Bone marrow (tissue), 2 donors: Measurements from ENCODE around the gene DNAH12.
"Not testable (repeated sequence)": the region's sequence is repeated elsewhere in the genome, so short reads cannot be mapped to it uniquely, and the experiment has no call there.

ENCODE experiments used
- DNase-seq, 2 donors: peaks; one replicate each; lab custom pipeline; 2025; lab: John Stamatoyannopoulos, UW

The DNAH12 gene

DNA sequence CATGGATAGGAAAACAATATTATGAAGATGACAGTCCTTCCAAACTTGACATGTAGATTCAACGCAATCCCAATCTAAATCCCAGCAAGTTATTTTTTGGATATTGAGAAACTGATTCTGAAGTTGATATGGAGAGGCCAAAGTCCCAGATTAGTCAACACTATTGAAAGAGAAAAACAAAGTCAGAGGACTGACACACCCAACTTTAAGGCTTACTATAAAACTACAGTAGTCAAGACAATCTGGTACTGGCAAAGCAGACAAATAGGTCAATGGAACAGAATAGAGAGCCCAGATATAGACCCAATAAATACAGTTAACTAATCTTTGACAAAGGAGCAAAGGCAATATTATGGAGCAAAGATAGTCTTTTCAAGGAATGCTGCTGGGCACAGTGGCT is 132.4 kb downstream of the DNAH12 start:
- DNase-seq = no peak

DNA sequence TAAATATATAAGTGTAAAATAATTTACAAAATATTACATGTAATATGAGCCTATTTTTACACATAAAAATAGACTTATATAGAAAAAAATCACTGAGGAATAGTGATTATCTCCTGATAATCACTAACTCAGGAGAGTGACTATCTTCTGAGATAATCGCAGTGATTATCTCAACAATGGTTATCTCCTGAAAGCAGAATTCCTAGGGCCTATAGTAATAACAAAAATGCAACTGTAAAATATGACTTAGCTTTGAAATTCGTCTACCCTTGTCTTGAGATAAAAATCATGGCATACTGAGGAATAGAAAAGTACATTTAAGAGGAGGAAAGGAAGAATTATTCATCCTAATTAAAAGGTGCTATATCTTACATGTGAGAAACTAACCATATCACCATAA is 134.7 kb downstream of the DNAH12 start:
- no peak for DNase-seq

DNA sequence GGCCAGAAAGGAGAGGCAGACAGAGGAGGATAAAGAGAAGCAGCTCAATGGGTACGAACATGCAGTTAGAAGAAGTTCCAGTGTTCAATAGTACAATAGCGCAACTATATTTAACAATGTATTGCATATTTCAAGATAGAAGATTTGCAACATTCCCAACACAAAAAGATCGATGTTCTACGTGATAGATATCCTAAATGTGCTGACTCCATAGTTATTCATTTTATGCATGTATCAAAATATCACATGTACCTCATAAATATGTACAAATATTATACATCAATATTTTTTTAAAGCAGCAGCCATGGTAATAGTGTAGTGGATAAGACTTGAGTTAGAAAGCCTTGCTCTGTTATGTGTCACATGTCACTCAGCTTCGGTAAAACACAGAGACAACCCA is 141.5 kb downstream of the DNAH12 start:
- no peak for DNase-seq

DNA sequence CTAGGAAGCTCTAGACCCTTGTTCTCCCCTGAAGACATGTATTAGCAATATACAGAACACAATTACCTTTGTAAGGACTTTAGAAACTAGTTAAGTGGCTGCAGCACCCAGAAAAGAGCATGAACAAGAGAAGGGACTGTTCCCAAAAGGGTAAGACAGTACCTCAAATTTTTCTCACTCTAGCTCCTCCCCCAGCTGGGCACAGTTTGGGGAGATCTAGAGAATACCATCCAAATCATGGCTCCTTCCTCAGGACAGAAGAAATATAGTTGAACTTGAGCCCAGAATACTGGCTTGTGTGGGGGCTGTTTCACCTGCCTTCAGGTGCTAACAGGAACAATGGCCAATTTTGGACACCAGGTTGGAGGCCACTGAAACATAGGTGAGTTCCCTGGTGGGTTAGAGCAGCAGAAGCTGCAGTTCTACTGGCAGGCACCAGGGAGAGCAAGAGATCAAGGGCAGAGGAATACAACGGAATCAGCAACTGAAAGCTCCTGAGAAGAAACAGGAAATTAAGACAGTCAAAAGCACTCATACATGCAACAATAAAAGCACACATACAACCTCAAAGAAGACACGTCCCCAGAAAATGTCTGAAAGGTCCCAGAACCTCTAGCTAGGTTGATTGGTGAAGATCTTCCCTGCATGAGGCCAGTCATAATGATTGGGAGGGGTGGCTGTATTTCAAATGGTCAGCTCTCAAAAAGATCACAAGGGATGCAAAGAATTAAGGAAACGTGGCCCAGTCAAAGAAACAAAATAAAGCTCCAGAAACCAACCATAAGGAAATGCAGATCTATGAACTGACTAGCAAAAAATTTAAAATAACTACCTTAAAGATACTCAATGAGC is 146.7 kb downstream of the DNAH12 start:
- peak in 1 of 2 donors; percentile 75 for DNase-seq

DNA sequence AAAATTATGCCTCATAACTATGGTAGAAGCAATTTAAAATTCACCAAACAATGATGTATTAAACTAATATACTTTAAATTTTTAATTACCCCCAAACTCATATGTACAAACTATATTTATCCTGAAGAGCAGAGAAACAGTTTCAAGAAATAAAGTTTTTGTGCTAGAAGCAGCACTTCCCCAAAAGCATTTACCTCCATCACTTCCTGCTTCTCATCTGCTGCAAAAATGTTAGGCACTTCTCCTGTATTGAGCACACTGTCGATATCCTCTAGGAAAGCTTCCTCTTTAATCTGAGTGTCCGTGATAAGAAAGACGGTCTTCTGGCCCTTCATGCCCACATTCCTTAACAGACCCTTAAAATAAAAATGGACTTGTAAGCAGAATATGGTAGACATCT is 150.2 kb downstream of the DNAH12 start:
- DNase-seq = peak in 1 of 2 donors; percentile 11

DNA sequence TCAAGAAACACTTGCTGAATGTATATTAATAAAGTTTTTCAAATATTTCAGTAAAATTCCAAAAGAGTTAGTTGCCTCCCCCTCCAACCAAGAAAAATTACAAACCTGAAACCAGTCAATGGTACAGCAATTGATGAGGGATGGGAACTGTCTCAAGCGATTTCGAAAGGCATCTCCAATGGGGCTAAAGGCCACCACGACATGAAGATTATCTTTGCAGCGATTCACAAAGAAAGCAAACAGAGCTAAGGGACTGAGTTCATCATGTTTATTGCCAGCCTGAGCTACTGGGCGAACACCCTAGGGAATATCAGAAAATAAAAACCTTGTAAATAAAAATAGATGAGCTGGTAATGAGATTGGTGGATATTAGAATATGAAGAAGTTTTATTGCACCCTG is 152.4 kb downstream of the DNAH12 start:
- no peak for DNase-seq

DNA sequence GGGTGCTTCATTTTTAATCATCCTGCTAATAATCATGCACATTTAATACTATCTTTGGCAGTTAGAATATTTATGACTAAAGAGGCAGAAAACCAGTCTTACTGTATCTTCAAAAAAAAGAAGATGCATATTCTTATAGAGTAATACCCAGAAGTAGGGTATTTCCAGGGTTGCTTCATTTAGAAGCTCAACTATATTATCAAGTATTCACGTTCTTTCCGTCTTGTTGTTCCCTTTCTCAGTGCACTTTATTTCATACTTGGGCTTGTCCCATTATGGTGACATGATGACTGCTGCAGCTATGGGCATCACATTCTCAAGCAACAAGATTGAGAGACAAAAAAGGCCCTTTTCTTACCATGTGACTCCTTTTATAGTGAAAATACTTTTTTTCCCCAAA is 154.9 kb downstream of the DNAH12 start:
- no peak for DNase-seq

DNA sequence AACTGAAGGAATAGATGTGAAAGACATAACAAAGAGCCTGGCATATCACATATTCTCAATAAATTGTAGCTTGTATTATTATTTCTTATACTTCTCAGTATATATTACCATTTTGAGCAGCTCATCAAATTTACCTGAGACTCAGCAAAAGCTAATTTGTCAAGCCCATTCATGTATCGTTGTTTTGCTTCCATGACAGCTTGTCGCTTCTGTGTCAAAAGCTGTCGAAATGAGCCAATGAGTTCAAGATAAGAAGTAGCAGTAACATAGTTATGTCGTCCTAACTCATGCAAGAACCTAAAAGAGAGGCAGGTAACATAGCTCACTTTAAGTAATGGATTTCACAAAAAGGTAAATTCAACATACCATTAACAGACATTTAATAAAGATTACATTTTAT is 157.8 kb downstream of the DNAH12 start:
- no peak for DNase-seq

DNA sequence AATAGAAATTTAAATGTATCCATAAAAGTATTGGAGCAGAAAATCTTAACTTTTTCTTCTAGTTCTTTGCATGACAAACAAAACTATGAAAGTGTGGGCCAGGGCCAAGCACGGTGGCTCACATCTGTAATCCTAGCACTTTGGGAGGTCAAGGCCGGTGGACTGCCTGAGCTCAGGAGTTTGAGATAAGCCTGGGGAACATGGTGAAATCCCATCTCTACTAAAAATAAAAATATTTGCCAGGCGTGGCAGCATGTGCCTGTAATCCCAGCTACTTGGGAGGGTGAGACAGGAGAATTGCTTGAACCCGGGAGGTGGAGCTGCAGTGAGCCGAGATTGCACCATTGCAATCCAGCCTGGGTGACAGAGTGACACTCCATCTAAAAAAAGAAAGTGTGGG is 158.6 kb downstream of the DNAH12 start:
- DNase-seq = no peak

DNA sequence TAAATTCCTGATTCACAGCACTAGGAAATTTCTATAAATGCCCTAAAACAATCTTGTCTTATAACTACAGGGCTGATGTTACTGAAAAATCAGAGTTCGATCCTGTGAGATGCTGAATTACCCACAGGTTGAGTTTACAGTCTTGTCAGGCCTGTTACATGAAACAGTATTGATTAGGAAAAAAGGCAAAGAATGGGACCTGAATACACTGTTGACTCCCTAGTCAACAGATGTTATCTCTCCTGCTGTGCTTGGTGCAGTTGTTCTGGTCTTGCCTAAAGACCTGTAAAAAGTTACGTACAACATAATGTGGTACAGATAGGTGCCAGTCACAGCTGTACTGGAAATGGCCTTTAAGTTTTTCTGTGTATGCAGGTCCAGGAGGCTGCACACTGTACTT is 160.3 kb downstream of the DNAH12 start:
- no peak for DNase-seq

DNA sequence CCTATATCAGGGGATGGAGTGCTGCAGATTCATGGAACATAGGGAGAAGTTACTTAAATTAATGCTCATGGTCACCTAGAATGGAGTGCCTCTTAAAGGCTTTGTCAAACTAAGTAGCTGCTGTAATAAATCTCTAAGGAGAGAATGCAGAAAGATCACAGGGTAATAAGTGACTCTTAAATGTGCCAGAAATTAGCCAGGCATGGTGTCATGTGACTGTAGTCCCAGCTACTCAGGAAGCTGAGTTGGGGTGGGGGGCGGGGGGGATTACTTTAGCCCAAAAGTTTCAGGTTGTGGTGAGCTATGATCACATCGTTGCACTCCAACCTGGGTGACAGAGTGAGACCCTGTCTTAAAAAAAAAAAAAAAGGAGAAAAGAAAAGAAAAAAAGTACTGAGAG is 160.7 kb downstream of the DNAH12 start:
- no peak for DNase-seq

DNA sequence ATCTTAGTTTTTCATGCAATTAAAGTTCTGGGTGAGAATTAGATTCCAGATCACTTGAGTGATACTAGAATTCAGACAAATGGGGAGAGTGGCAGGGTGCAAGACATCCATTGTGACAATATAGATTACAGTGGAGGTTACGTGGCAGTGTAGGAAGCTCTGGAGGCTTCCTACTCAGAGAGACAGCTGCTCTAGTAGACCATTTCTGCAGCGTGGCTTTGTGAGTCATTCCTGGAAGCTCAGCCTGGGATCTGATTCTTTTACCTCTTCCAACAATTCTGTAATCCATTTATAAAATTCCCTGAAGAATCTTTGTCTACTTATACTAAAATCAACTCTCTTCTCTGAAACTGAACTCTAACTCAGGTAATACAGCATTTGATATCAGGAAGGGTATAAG is 161.2 kb downstream of the DNAH12 start:
- DNase-seq = no peak

DNA sequence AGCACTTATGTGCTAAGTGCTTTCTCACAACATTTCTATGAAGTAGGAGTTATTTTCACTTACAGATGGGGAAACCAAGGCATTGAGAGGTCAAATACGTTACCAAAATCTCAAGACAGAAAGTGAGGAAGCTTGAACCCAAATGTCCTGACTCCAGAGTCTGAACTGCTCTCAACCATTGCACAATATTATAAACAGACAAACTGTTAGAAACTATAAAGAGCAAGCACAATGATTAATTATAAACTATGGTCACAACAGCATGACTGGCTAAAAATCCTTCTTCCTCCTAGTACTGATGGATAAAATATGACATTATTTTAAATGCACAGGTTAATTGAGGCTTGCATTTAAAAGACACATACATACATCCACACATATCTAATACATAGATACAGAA is 173.8 kb downstream of the DNAH12 start:
- DNase-seq = no peak

DNA sequence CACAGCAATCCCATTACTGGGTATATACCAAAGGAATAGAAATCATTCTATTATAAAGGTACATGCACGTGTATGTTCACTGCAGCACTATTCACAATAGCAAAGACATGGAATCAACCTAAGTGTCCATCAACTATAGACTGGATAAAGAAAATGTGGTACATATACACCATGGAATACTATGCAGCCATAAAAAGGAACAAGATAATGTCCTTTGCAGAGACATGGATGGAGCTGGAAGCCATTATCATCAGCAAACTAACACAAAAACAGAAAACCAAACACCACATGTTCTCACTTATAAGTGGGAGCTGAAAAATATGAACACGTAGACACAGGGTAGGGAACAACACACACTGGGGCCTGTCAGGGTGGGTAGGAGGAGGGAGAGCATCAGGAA is 179.1 kb downstream of the DNAH12 start:
- not testable (repeated sequence) for DNase-seq

DNA sequence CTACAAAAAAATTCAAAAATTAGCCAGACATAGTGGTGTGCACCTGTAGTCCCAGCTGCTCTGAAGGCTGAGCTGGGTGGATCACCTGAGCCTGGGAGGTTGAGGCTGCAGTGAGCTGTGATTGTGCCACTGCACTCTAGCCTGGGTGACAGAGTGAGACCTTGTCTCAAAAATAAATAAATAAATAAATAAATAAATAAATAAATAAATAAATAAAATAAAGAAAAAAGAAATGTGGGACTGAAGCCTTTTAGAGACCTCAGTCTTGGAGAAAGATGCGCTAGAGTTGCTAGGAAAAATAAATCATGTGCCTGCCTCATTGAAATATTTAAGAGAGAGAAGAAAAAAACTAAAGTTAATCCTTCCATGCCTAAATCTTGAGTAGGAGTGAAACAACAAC is 187.9 kb downstream of the DNAH12 start:
- DNase-seq = not testable (repeated sequence)

DNA sequence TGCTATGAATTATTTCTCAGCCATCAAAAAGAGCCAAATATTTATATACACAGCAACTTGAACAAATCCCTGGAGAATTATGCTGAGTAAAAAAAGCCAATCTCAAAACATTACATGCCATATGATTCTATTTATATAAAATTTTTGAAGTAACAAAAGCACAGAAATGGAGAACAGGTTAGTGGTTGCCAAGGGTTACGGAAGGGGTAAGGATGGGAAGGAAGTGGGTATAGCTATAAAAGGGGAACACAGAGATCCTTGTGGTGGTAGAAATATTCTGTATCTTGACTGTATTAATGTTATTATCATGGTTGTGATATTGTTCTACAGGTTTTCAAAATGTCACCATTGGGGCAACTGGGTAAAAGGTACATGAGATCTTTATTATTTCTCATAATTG is 189.4 kb downstream of the DNAH12 start:
- DNase-seq = peak in 1 of 2 donors; percentile 87

DNA sequence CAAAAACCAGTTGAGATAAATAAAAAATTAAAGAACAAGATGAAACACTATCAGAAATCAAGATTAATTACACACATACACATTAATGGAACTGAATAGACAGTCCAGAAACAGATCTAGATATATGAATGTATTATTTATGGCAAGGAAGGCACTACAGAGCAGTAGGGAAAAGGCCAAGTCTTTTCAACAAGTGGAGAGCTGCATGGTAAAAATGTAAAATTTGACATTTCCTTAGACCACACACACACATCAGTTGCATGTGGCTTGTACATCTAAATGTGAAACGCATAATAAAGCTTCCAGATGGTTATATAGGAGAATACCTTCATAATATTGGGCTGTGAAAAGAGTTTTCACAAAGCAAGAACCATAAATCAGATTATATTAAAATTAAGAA is 193.9 kb downstream of the DNAH12 start:
- no peak for DNase-seq

DNA sequence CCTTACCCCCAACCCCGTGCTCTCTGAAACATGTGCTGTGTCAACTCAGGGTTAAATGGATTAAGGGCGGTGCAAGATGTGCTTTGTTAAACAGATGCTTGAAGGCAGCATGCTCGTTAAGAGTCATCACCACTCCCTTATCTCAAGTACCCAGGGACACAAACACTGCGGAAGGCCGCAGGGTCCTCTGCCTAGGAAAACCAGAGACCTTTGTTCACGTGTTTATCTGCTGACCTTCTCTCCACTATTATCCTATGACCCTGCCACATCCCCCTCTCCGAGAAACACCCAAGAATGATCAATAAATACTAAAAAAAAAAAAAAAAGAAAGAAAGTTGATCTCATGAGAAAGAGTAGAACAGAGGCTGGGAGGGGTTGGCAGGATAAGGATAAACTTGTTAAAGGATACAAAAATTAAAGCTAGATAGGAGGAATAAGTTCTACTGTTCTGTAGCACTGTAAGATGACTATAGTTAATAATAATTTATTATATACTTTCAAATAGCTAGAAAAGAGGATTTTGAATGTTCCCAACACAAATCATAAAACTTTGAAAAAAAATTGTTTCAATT is 205.0 kb downstream of the DNAH12 start:
- DNase-seq = not testable (repeated sequence)

DNA sequence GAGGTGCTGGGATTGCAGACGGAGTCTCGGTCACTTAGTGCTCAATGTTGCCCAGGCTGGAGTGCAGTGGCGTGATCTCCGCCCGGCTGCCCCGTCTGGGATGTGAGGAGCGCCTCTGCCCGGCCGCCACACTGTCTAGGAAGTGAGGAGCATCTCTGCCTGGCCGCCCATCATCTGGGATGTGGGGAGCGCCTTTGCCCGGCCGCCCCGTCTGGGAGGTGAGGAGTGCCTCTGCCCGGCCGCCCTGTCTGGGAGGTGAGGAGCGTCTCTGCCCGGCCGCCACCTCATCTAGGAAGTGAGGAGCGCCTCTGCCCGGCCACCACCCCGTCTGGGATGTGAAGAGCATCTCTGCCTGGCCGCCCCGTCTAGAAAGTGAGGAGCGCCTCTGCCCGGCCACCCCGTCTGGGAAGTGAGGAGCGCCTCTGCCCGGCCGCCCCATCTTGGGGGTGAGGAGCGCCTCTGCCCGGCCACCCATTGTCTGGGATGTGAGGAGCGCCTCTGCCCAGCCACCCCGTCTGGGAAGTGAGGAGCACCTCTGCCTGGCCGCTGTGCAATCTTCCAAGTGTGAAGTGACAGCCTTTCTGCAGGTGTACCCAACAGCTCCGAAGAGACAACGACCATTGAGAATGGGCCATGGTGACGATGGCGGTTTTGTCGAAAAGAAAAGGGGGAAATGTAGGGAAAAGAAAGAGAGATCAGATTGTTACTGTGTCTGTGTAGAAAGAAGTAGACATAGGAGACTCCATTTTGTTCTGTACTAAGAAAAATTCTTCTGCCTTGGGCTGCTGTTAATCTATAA is 205.7 kb downstream of the DNAH12 start:
- DNase-seq = not testable (repeated sequence)

DNA sequence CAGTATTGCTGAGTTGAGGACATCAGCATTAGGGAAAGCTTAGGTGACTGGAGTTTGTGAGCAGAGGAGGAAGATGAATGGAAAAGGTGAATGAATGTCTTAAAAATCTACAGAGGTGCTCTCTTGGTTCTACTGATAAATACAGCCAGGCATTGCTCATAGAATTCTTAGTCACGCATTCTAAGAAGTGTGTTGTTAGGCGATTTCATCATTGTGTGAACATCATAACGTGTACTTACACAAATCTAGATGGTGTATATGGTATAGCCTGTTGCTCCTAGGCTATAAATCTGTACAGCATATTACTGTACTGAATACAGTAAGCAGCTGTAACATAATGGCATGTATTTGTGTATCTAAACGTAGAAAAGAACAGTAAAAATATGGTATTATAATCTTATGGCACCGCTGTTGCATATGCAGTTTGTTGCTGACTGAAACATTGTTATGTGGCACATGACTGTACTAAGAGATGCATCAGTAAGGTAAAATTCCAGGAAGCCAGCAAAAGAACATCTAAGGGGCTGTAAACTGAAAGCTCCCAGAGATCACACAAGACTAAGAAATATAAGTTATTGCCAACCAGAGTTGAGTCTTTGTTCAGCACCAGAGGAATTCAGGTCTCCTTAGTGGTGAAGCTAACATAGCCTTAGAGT is 208.7 kb downstream of the DNAH12 start:
- no peak for DNase-seq

DNA sequence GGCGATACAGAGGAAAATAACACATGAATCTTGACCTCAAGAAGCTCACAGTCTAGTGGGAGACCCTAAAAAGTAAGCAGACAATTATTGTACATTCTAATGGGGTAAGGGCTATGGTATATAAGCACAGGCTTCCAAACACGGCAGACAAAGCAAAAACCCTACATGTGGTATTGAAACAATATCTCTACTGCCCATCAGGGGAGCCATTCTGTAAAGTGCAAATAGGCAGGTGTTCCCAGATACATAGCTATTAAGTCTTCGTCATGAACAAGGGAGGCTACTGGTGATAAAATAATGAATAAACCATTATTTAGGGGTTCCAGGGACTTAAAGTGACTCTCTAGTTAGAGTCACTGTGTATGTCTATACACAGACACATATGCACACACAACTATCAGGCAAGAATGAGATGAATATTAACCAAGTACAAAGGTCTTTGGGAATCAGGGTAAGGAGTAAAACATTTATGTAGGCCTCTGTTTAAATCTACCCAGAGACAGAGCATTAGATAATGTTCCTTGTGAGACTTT is 213.0 kb downstream of the DNAH12 start:
- no peak for DNase-seq

DNA sequence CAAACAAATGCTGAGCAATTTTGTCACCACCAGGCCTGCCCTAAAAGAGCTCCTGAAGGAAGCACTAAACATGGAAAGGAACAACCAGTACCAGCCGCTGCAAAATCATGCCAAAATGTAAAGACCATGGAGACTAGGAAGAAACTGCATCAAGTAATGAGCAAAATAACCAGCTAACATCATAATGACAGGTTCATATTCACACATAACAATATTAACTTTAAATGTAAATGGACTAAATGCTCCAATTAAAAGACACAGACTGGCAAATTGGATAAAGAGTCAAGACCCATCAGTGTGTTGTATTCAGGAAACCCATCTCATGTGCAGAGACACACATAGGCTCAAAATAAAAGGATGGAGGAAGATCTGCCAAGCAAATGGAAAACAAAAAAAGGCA is 217.6 kb downstream of the DNAH12 start:
- DNase-seq = not testable (repeated sequence)
